ENCODE data around the gene MRPL37.

- TF ChIP-seq CTCF (IDR thresholded peaks at IDR 0.05) = no peak
- TF ChIP-seq POLR2A (IDR thresholded peaks at IDR 0.05) = no peak
Observed at GRCh38 chr1:54176621-54177327, 23.2 kb upstream of the MRPL37 start.

Measured in right lobe of liver (tissue), 4 donors.